Activated B cell treated with CpG ODN at 0.5 μM for 24 hours (primary cell): ENCODE results near the gene CYS1. TPM values are rescaled to one million over a fixed set of nuclear protein-coding genes. Genes with fewer than 3 reads are reported as not detected.

Experiments used
- ATAC-seq: fragments of 200-7000 bp; cut with Tn5 transposase; one replicate; pipeline ENCODE4 v1.10.0; 2021; ENCODE audit warnings: low read depth, mild to moderate bottlenecking, moderate library complexity
- CTCF ChIA-PET: fragments of 350-600 bp; sonication (Branson Sonifier 250); formaldehyde crosslinking; loops from one replicate; lab custom pipeline; 2021; ENCODE audit warnings: antibody characterized with exemption; lab: Charles Lee
- POLR2A ChIA-PET: fragments of 350-600 bp; sonication (Branson Sonifier 250); formaldehyde crosslinking; loops from one replicate; lab custom pipeline; 2021; ENCODE audit warnings: antibody characterized with exemption; lab: Charles Lee
- DNase-seq: peaks from one replicate; pipeline ENCODE4 v3.0.0; 2022
- H3K27ac Mint-ChIP-seq: one replicate; pipeline ENCODE4 v1.8.0; 2020; ENCODE audit warnings: mixed read lengths
- H3K27me3 Mint-ChIP-seq: one replicate; pipeline ENCODE4 v1.8.0; 2021; ENCODE audit warnings: mixed read lengths
- H3K36me3 Mint-ChIP-seq: one replicate; pipeline ENCODE4 v1.8.0; 2021; ENCODE audit warnings: low read depth, mixed read lengths
- H3K4me1 Mint-ChIP-seq: one replicate; pipeline ENCODE4 v1.8.0; 2021; ENCODE audit warnings: mixed read lengths
- H3K4me3 Mint-ChIP-seq: one replicate; pipeline ENCODE4 v1.8.0; 2020; ENCODE audit warnings: mild to moderate bottlenecking, mixed read lengths
- H3K9me3 Mint-ChIP-seq: one replicate; pipeline ENCODE4 v1.8.0; 2020; ENCODE audit warnings: mixed read lengths
- intact Hi-C: fragments of 100-400 bp; cut with micrococcal nuclease; formaldehyde crosslinking; loops from one replicate; pipeline ENCODE4 v1.15.1; 2024
- total RNA-seq: library from RNA; stranded (reverse); gene quantifications from 2 replicates; pipeline ENCODE4 v1.2.3, GENCODE V29; 2022
- TF ChIP-seq, protein P1 (sequence below): fragments of 200-600 bp; IDR thresholded peaks from one replicate; pipeline ENCODE4 v1.8.0; 2022; ENCODE audit warnings: antibody characterized with exemption, mild to moderate bottlenecking

Gene CYS1
- total RNA-seq, 1 donor from 2014 or later, result 0.42 TPM

GRCh38 chr2:10089565-10090190 is 9.5 kb upstream of the CYS1 start:
- Mint-ChIP-seq H3K27ac (no peak overlapping the region), H3K27me3 (peaks cover 29% of the 10 kb centered on the region), H3K4me1 (peaks cover 8% of the 10 kb centered on the region), H3K4me3 (no peak overlapping the region), H3K36me3 (no peaks in the 10 kb centered on the region), H3K9me3 (no peaks in the 10 kb centered on the region)
- DNase-seq (no peak), ATAC-seq (no peak)
- ChIA-PET POLR2A (no interaction called here), CTCF (interaction anchor here (1.2 to 1.6 kb wide), 3 partner anchors 16 to 345 kb away, joined by 3 to 6 read pairs (median 3); no protein-coding TSS in a partner anchor)
- intact Hi-C loops, result no loop called here
- TF ChIP-seq, protein P1, sequence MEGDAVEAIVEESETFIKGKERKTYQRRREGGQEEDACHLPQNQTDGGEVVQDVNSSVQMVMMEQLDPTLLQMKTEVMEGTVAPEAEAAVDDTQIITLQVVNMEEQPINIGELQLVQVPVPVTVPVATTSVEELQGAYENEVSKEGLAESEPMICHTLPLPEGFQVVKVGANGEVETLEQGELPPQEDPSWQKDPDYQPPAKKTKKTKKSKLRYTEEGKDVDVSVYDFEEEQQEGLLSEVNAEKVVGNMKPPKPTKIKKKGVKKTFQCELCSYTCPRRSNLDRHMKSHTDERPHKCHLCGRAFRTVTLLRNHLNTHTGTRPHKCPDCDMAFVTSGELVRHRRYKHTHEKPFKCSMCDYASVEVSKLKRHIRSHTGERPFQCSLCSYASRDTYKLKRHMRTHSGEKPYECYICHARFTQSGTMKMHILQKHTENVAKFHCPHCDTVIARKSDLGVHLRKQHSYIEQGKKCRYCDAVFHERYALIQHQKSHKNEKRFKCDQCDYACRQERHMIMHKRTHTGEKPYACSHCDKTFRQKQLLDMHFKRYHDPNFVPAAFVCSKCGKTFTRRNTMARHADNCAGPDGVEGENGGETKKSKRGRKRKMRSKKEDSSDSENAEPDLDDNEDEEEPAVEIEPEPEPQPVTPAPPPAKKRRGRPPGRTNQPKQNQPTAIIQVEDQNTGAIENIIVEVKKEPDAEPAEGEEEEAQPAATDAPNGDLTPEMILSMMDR, result no peak

GRCh38 chr2:10087360-10087759 is 7.1 kb upstream of the CYS1 start:
- Mint-ChIP-seq H3K27ac (no peak overlapping the region), H3K27me3 (peaks cover 35% of the 10 kb centered on the region), H3K36me3 (no peaks in the 10 kb centered on the region), H3K4me1 (peaks cover 11% of the 10 kb centered on the region), H3K9me3 (no peaks in the 10 kb centered on the region), H3K4me3 (no peak overlapping the region)
- TF ChIP-seq, protein P1, result no peak
- CTCF ChIA-PET, result no interaction called here
- intact Hi-C loops, result no loop called here
- POLR2A ChIA-PET, result no interaction called here
- ATAC-seq (no peak), DNase-seq (no peak)

GRCh38 chr2:10086950-10087349 is 6.7 kb upstream of the CYS1 start:
- Mint-ChIP-seq H3K4me3 (no peak overlapping the region), H3K27me3 (peaks cover 33% of the 10 kb centered on the region), H3K4me1 (peaks cover 11% of the 10 kb centered on the region), H3K36me3 (no peaks in the 10 kb centered on the region), H3K9me3 (no peaks in the 10 kb centered on the region), H3K27ac (no peak overlapping the region)
- POLR2A ChIA-PET, result no interaction called here
- TF ChIP-seq, protein P1, result no peak
- intact Hi-C loops, result no loop called here
- ATAC-seq (no peak), DNase-seq (no peak)
- CTCF ChIA-PET, result no interaction called here

DNA sequence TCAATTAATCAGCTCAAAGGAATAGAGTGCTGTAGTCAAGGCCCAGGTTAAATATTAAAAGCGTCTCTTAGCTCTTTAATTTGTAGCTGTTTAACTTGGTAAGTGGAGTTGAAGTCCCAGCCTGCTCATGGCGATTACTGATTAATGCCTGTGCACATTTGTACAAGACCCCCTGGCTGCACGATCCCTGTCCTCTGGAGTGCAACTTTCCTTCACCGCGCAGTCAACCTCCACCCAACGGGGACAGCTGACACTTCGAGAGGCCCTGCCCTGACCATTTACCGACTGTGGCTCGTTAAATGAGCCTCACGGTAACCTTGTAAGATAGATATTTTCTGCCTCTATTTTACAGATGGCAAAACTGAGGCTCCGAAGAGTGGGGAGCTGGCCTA is 5.5 kb upstream of the CYS1 start:
- ATAC-seq (no peak), DNase-seq (no peak)
- intact Hi-C loops, result no loop called here
- H3K9me3 Mint-ChIP-seq, result no peaks in the 10 kb centered on the region
- peaks cover 41% of the 10 kb centered on the region for H3K27me3 Mint-ChIP-seq
- POLR2A ChIA-PET, result no interaction called here
- H3K36me3 Mint-ChIP-seq, result no peaks in the 10 kb centered on the region
- CTCF ChIA-PET, result interaction anchor here (1.3 to 2.7 kb wide), 3 partner anchors 11 to 349 kb away, joined by 6 to 10 read pairs (median 7); no protein-coding TSS in a partner anchor
- no peak overlapping the region for H3K4me3 Mint-ChIP-seq
- peaks cover 14% of the 10 kb centered on the region for H3K4me1 Mint-ChIP-seq
- no peak overlapping the region for H3K27ac Mint-ChIP-seq
- TF ChIP-seq, protein P1, result no peak

DNA sequence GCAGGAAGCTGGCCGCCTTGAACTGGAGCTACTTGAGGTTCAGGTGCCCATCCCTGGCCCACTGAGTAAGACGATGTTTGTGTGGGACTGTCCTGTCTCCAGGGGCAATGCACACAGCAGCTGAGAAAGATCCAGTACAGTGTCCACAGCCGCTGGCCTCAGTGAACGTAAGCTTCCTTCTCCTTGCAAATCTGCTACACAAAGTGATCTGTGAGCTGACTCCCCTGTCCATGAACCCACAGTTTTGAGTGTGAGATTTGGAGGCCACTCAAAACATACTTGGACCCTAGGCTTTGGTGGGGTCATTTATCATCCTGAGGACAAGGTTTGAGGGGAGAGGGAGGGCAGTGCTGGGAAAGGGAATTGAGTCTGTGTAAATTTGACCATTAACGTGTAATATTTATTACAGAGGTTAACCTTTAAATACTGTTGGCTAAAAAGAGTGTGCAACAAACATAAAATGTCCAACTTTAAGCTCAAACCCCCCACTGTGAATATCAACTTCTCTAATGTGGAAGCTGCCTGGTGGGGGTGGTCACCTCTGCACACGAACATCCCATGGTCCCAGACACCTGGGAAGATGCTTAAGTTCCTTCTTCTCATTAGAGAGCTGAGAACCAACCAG is 4.9 kb upstream of the CYS1 start:
- TF ChIP-seq, protein P1, result no peak
- H3K4me1 Mint-ChIP-seq, result peaks cover 14% of the 10 kb centered on the region
- DNase-seq (no peak), ATAC-seq (no peak)
- no peaks in the 10 kb centered on the region for H3K36me3 Mint-ChIP-seq
- POLR2A ChIA-PET, result no interaction called here
- no peak overlapping the region for H3K27ac Mint-ChIP-seq
- H3K27me3 Mint-ChIP-seq, result peaks cover 41% of the 10 kb centered on the region
- no peaks in the 10 kb centered on the region for H3K9me3 Mint-ChIP-seq
- CTCF ChIA-PET, result interaction anchor here (1.3 to 2.7 kb wide), 3 partner anchors 12 to 350 kb away, joined by 6 to 10 read pairs (median 7); no protein-coding TSS in a partner anchor
- intact Hi-C loops, result no loop called here
- no peak overlapping the region for H3K4me3 Mint-ChIP-seq
